Stimulated activated CD4-positive, alpha-beta T cell treated with anti-CD3 and anti-CD28 coated beads, Interleukin-12 subunit alpha, Interleukin-12 subunit beta, amount 100 ng/mL, for 4 hours (primary cell): ENCODE measurements around the gene DLL4.
"Not testable (repeated sequence)": the region's sequence is repeated elsewhere in the genome, so short reads cannot be mapped to it uniquely, and the experiment has no call there.

ENCODE experiments used
- DNase-seq: peaks from one replicate; pipeline ENCODE4 v3.0.0-alpha.2; 2020

The DLL4 gene

DNA sequence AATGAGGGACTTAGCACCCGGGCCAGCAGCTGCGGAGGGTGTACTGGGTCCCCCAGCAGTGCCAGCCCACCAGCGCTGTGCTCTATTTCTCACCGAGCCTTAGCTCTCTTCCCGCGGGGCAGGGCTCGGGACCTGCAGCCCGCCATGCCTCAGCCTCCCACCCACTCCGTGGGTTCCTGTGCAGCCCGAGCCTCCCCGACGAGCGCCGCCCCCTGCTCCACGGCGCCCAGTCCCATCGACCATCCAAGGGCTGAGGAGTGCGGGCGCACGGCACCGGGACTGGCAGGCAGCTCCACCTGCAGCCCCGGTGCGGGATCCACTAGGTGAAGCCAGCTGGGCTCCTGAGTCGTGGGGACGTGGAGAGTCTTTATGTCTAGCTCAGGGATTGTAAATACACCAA lies 32.6 kb downstream of the DLL4 start:
- not testable (repeated sequence) for DNase-seq

GRCh38 chr15:40962317-40962716 lies 33.2 kb downstream of the DLL4 start:
- DNase-seq, result not testable (repeated sequence)

GRCh38 chr15:40963201-40963600 lies 34.1 kb downstream of the DLL4 start:
- DNase-seq, result no peak

DNA sequence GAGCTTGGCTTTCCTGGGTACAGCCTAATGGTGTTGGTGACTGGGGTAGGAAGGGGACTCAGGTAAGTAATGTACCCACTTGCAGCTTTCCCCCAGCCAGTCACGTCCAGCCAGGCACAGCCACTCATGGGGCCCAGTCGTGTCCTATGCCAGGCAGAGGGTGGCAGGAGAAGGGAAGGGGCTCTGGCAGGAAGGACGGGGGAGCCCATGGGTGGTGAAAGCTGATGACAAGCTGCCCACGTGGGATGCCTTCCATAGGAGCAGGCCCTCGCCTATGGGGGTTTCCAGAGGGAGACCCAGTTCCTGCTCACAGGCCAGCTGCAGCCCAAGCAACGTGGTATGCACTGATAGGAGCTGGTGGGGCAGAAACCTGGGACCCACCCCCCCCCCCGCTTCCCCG lies 34.9 kb downstream of the DLL4 start:
- DNase-seq, result no peak

DNA sequence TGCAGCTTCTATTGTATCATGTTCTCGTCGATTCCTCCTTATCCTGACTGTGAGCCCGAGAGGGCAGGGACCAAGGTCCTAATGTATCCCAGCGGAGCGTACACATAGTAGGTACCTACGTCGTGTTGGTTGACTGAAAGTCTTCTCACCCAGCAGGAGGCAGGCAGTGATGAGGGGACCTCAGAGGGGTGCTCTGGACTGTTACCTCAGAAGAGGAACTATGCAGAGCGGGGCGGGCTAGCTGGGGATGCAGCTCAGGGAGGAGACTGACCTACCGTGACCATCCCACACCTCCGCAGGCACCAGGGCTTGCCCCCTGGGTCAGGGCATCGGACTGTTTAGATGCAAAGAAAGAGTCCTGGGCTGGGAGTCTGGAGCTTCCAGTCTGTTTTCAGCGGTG lies 35.5 kb downstream of the DLL4 start:
- DNase-seq, result no peak

DNA sequence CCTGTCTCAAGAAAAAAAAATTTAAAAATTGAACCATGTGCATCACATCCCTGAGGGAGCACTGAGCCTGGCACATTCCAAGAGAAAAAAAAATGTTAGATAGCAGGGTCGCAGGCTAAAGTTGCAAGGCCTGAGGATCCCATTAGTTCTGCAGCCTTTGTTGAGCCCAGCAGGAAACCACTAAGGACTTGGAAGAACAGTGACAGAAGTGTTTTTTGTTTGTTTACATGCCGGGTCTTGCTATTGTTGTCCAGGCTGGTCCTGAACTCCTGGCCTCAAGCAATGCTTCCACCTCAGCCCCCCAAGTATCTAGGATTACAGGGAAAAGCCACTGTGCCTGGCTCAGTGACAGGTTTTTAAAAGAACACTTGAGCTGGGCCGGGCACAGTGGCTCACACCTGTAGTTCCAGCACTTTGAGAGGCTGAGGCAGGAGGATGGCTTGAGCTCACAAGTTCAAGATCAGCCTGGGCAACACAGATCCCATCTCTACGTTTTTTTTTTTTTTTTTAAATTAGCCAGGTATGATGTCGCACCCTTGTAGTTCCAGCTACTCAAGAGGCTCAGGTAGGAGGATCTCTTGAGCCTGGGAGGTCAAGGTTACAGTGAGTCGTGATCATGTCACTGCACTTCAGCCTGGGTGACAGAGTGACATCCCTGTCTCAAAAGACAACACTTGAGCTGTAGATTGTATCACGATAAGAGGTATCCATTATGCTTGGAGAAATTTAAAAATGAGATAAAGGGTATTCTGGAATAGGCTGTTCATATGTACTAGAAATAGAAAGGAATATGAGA lies 39.3 kb downstream of the DLL4 start:
- no peak for DNase-seq

- DNase-seq, result no peak
These were observed 40.2 kb downstream of the DLL4 start for GRCh38 chr15:40969363-40969762.

- no peak for DNase-seq
These were observed 45.7 kb downstream of the DLL4 start for GRCh38 chr15:40974879-40975278.

DNA sequence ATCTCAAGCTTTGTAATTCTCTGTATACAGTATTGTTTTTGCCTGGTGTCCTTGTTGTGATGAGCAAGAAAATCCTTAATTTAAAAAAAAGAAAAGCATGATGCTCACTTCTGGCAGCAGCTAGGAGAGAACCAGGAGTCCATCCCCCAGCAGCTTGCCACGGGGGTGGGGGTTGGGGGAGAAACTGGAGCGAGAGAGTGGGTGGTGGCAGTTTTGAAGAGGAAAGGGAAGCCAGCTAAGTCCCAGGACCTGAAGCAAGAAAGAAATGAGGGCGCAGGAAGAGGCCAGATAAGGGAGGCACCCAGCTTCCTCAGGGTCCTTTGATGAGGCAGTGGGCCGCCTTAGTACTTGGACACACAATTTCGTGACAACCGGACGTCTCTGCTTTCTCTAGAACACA lies 47.7 kb downstream of the DLL4 start:
- DNase-seq, result no peak

GRCh38 chr15:40978141-40978540 lies 49.0 kb downstream of the DLL4 start:
- no peak for DNase-seq

- no peak for DNase-seq
These were observed 49.4 kb downstream of the DLL4 start for GRCh38 chr15:40978562-40978961.

DNA sequence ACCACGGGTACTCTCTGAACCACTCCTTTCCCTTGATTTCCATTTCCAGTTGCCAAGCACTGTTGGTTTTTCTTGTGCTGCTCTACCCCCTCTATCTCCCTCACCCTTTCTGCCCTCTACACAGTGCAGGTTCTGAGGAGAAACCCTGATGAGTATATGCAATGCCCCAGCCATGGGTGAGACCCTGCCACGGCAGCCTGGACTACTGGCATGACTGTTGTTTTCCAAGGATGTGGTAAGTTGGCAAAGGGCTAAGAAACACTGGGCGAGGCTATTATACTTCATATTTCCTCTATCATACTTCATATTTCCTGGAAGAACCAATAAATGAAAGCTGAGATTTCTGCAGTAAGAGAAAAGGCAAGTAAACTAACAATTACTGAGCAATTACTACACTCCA lies 52.0 kb downstream of the DLL4 start:
- no peak for DNase-seq

- DNase-seq, result no peak
These were observed 53.7 kb downstream of the DLL4 start for GRCh38 chr15:40982855-40983254.

GRCh38 chr15:40984406-40984805 lies 55.3 kb downstream of the DLL4 start:
- DNase-seq, result no peak

- DNase-seq, result no peak
These were observed 55.8 kb downstream of the DLL4 start for GRCh38 chr15:40984964-40985363.

GRCh38 chr15:40985541-40986330 lies 56.6 kb downstream of the DLL4 start:
- no peak for DNase-seq

- no peak for DNase-seq
These were observed 57.7 kb downstream of the DLL4 start for GRCh38 chr15:40986820-40987219.

DNA sequence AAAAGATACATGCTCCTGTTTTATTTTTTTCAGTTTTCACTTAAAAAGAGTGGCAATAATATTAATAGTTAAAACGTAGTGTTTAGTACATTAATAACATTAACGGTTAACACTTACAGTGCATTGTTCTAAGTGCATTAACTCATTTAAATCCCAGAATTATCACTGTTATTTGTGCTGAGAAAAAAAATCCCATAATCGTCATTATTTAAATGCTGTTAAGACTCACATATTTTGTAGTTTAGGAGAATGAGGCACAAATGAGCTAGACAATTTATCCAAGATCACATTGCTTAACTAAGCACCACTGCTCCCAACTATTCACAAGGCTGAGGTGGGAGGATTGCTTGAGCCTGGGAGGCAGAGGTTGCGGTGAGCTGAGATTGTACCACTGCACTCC lies 59.0 kb downstream of the DLL4 start:
- no peak for DNase-seq
